AG04449 (cell line): ENCODE results near the gene ANGPTL3.

Experiments used
- CTCF ChIA-PET: fragments of 350-600 bp; formaldehyde crosslinking; extraction: SDS; loops from one replicate; lab custom pipeline; 2021; ENCODE audit warnings: antibody characterized with exemption; lab: Yijun Ruan, JAX
- POLR2A ChIA-PET: fragments of 400-600, 350-600 bp; formaldehyde crosslinking; extraction: SDS; loops from one replicate; lab custom pipeline; 2020; ENCODE audit warnings: antibody characterized with exemption, inconsistent platforms; lab: Yijun Ruan, JAX
- DNase-seq: peaks from one replicate; pipeline ENCODE4 v3.0.0-alpha.2; 2010; ENCODE audit warnings: low read depth, low spot score
- H3K4me3 ChIP-seq: 2 replicates; pipeline ENCODE4 v1.5.1; 2011; ENCODE audit warnings: low read depth, mild to moderate bottlenecking, control low read depth, low read length
- CTCF ChIP-seq: IDR thresholded peaks from one replicate; pipeline ENCODE4 v1.5.1; 2011; ENCODE audit warnings: mild to moderate bottlenecking, moderate library complexity, low read length, control low read depth, inconsistent platforms; ENCODE audit not compliant: insufficient read depth; ENCODE audit errors: missing control alignments

Gene ANGPTL3

DNA sequence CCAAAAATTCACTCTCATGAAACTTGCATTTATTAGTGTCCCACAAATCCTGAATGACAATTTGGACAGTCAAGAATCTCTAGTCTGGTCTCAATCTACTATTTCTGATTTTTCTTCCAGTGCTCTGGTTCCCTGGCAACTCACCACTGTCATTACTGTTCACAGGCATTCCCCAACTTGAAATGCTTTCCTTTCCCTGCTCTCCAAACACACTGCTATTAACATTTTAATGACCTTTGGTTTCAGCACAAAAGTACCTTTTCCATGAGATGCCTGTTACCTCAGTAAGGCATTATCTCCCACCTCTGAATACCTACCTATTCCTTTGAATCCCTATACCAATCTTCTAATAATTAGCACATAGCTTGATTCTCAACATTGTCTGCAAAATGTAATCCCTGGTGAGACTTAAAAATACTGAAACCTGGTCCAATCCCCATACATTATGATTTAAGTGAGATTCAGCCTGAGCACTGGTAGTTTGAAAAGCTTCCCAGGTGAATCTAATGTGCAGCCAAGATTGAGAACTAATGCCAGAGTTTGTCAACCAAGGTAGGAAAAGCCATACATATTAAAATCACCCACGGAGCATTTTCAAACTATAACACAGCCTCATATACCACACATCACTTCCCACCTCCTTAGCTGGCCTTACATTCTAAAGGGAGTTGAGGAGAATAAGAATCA lies 11.7 kb upstream of the ANGPTL3 start:
- no peak for DNase-seq
- ChIA-PET POLR2A (no interaction called here), CTCF (interaction anchor here (0.7 kb wide), 1 partner anchor 161 kb away, joined by 3 read pairs; no protein-coding TSS in a partner anchor)

GRCh38 chr1:62588000-62588399 lies 9.3 kb upstream of the ANGPTL3 start:
- ChIA-PET CTCF (no interaction called here), POLR2A (no interaction called here)
- no peak for TF ChIP-seq CTCF
- H3K4me3 ChIP-seq = no peak overlapping the region
- DNase-seq = no peak

More for the DNA sequence above, 11.7 kb upstream of the ANGPTL3 start:
- H3K4me3 ChIP-seq = no peak overlapping the region
- no peak for TF ChIP-seq CTCF

- ChIA-PET POLR2A (interaction anchor here (0.7 kb wide), 3 partner anchors 33 to 355 kb away, joined by 3 read pairs; no protein-coding TSS in a partner anchor), CTCF (no interaction called here)
- TF ChIP-seq CTCF = no peak
- no peak overlapping the region for H3K4me3 ChIP-seq
- DNase-seq = no peak
Observed at GRCh38 chr1:62589321-62589720, 8.0 kb upstream of the ANGPTL3 start.

DNA sequence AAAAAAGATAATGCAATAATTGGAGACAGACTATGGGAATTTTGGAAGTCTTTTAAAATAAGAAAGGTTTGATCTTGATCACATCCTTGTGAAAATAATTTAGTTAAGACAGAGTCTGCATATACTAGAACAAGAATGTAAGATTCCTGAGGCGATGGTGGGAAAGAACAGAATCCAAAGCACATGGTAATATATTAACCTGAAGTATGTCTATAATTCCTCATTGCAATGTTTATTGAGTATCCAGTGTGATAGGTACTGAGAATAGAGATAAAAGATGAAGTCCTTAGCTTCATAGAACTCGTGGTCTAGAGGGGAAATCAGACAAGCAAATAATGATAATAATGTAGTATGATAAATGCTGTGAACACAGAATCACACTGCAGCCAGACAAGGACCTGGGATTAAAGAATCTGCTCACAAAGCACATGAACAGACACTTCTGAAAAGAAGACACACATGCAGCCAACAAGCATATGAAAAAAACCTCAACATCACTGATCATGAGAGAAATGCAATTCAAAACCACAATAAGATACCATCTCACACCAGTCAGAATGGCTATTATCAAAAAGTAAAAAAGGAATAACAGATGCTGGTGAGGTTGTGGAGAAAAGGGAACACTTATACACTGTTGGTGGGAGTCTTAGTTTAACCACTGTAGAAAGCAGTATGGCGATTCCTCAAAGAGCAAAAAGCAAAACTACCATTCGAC lies 6.9 kb upstream of the ANGPTL3 start:
- TF ChIP-seq CTCF = no peak
- H3K4me3 ChIP-seq = no peak overlapping the region
- CTCF ChIA-PET = no interaction called here
- DNase-seq = no peak
- POLR2A ChIA-PET = interaction anchor here (0.6 kb wide), 1 partner anchor 65 kb away, joined by 4 read pairs; no protein-coding TSS in a partner anchor

GRCh38 chr1:62590970-62591368 lies 6.4 kb upstream of the ANGPTL3 start:
- no peak for TF ChIP-seq CTCF
- H3K4me3 ChIP-seq = no peak overlapping the region
- CTCF ChIA-PET = no interaction called here
- POLR2A ChIA-PET = no interaction called here
- DNase-seq = no peak

GRCh38 chr1:62593825-62594394 lies 3.4 kb upstream of the ANGPTL3 start:
- H3K4me3 ChIP-seq = no peak overlapping the region

More at GRCh38 chr1:62593825-62594394, 3.4 kb upstream of the ANGPTL3 start:
- DNase-seq = no peak
- no peak for TF ChIP-seq CTCF
- ChIA-PET CTCF (no interaction called here), POLR2A (no interaction called here)
